ENCODE measurements around the gene KCNAB1.
"Not testable (repeated sequence)": the region's sequence is repeated elsewhere in the genome, so short reads cannot be mapped to it uniquely, and the experiment has no call there.

The KCNAB1 gene

DNA sequence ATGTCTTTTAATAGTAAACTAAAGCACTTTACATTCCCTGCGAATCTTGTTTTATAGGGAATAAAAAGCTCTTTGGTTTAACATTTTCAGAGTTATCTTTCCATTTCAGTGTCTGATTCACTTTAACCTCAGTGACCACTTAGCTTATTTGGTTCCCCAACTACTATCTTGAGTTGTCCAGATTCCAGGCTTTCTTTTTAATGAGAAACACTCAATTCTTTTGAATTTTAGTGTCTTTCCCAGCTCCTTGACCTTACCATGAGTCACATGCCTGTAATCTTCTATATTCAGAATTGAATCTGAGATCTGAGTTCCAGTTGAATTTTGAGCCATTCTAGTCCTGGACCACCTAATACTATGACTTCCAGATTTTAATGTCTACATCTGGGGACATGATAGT is 144.4 kb downstream of the KCNAB1 start:
- DNase-seq (ENCODE audit: low spot score) (no peak), FAIRE-seq (no peak)

- FAIRE-seq = no peak
- DNase-seq (ENCODE audit: low spot score) = no peak
Observed at GRCh38 chr3:156271508-156271907, 151.1 kb downstream of the KCNAB1 start.

- DNase-seq (ENCODE audit: low spot score) (no peak), FAIRE-seq (no peak)
Observed at GRCh38 chr3:156271995-156272719, 151.8 kb downstream of the KCNAB1 start.

- no peak for FAIRE-seq
- no peak for DNase-seq (ENCODE audit: low spot score)
Observed at GRCh38 chr3:156273111-156273694, 152.8 kb downstream of the KCNAB1 start.

GRCh38 chr3:156274791-156275190 is 154.4 kb downstream of the KCNAB1 start:
- FAIRE-seq = no peak

DNA sequence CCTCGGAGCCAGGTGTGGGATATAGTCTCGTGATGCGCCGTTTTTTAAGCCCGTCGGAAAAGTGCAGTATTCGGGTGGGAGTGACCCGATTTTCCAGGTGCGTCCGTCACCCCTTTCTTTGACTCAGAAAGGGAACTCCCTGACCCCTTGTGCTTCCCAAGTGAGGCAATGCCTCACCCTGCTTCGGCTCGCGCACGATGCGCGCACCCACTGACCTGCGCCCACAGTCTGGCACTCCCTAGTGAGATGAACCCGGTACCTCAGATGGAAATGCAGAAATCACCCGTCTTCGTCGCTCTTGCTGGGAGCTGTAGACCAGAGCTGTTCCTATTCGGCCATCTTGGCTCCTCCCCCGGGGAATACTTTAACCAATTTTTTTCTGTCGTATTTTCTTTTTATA is 164.3 kb downstream of the KCNAB1 start:
- DNase-seq (ENCODE audit: low spot score); FAIRE-seq: not testable (repeated sequence)

More at GRCh38 chr3:156274791-156275190, 154.4 kb downstream of the KCNAB1 start:
- DNase-seq (ENCODE audit: low spot score) = no peak

DNA sequence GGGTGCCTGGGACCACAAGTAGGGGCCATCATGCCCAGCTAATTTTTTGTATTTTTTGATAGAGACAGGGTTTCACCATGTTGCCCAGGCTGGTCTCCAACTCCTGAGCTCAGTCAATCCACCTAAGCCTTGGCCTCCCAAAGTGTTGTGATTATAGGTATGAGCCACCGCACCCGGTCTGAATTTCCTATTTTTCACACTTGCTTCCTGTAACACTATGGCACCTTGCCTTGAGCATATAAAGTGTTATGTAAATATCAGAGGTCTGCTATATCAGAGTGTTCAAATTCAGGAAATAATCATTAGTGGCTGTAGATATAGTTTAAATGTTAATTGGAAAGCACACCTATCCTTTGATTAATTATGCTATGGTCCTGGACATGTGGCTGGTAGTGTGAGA is 165.2 kb downstream of the KCNAB1 start:
- FAIRE-seq (no peak), DNase-seq (ENCODE audit: low spot score) (no peak)

GRCh38 chr3:156290924-156291271 is 170.5 kb downstream of the KCNAB1 start:
- FAIRE-seq (no peak), DNase-seq (ENCODE audit: low spot score) (no peak)

DNA sequence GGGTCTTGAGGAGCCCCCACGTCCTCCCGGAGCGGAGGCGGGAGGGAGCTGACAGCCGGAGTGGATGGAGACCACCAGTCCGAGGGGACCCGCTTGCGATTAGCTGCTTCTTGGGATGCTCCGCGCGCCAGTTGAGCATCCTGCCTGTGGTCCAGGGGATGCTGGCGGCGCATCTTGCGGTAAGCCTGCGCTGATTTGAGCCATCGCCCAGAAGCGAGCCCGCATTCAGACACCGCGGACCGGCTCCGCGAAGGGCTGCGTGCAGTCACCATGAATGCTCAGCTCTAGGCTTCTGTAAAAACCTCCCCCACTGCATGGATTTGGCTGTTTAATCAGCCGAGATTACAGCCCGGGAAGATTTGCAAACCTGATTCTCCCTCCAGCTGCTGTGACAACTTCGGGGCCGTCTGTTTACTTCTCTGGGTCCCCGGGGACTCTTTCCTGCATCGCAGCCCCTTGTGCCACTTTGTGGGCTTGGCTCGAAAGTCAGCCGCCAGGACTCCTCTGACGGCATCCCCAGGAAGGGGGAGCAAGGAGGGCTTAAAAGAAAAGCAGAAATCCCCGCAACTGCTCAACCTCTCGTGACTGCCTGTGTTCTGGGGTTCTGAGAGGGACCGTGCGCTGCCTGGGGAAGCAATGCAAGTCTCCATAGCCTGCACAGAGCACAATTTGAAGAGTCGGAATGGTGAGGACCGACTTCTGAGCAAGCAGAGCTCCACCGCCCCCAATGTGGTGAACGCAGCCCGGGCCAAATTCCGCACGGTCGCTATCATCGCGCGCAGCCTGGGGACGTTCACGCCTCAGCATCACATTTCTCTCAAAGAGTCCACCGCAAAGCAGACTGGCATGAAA is 171.1 kb downstream of the KCNAB1 start:
- FAIRE-seq (no peak), DNase-seq (ENCODE audit: low spot score) (peak; percentile 26)

DNA sequence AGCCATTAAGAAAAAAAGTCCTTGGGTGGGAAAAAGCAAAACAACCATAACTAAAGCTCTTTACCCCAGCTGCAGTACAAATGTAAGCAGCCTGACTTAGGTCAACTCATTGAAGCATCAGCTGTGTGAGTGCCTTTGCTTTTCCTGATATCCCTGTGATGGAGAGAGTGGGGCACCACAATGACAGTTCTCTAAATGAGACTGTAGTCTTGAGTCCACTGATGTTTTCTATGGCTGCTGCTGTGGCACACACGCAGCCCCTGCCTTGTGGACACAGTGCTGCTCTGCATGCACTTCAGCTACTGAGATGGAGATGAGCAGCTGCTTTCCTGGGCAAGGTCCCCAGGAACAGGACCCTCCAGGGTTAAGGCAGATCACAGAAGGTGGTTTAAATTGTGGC is 173.2 kb downstream of the KCNAB1 start:
- DNase-seq (ENCODE audit: low spot score) (no peak), FAIRE-seq (no peak)

DNA sequence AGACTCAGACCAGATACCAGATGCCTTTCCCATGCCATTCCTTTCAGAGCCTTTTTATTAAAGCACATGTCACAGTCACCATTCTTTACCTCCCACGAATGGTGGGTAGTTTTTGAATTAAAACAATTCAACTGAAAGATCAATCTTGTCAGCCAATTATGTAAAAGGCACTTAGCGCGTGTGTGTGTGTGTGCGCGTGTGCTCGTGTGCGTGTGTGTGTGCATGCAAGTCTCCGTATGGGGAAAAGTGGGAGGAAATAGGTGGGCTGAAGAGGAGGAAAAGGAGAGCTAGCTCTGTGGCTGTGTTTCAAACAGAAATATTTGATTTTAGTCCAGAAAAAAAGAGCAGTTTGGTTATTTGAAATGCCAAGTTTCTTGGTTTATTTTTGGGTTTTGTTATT is 177.2 kb downstream of the KCNAB1 start:
- no peak for DNase-seq (ENCODE audit: low spot score)
- no peak for FAIRE-seq

- DNase-seq (ENCODE audit: low spot score) (no peak), FAIRE-seq (no peak)
Observed at GRCh38 chr3:156298014-156298413, 177.6 kb downstream of the KCNAB1 start.

DNA sequence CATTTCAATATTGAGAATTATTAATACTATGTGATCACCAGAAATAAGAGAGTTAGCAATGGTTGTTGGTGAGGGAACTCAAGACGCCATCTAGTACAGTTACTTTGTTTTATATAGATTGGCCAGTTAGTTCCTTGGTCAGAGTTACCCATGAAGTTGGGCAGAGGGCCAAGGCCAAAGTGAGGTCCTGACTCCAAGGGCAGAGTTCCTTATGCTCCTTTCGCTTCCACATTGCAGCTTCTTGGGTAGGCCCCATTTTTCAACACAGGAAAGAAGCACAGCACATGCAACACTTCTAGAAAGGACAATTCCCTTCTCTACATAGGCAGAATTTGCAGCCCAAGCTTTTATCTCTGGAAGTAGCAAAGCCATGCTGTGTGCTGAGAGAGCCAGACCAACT is 178.6 kb downstream of the KCNAB1 start:
- DNase-seq (ENCODE audit: low spot score) (no peak), FAIRE-seq (no peak)

DNA sequence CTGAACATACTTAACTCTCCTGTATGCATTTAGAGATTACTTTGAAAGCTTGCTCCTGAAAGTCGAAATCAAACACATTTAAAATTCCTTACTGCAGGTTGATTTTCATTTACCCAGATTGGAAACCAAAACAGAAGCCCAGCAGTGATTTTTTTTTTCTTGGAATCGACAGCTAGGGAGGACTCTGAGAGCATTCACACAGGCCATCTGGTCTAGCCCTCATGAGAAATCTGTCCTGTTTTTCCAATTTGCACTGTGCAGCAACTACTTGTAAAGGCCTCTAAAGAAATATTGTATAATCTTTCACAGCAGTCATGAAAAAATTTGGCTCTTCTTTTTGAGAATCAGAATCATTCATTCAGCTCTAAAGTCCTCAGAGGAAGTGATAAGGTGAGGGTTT is 179.2 kb downstream of the KCNAB1 start:
- DNase-seq (ENCODE audit: low spot score) (no peak), FAIRE-seq (no peak)

- DNase-seq (ENCODE audit: low spot score) = no peak
- no peak for FAIRE-seq
Observed at GRCh38 chr3:156300371-156300770, 180.0 kb downstream of the KCNAB1 start.

DNA sequence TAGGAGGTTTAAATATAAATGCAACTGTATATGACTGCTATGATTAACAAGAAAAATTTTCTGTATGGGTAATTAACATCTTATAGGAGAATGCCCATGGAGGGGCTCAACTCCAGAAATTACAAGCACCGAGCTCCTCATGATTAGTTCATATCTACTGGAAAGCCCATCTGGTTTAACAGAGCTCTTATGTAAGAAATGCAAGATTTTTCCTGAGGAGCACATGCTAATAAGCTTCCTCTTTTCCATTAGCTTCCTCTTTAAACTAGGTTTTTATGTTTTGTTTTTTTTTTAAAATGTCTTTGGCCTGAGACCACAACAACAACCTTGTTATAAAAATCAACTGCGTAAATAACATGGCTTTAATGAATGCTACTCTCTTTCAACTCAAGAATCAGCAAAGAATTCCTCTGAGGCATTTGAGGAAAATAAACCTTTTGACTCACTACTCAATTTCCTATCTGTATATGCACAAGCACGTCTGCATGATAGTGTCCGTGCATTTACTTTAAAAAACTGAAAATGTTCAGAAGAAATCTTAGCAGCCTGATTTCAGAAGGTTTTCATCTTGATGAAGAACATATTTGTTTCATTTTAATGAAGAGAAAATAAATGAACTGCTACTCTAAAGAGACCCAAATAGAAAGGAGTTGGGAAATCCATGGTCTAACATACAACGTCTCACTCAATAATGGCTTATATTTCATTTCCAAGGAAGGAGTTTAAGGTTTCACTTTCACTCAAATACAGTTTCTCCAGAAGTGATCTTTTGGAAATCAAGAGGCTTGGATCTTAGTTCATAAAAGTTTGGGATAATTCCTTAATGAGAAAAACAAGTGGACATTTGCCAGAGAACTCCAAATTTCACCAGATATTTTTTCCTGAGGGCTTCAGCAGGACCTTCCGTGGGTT is 180.8 kb downstream of the KCNAB1 start:
- FAIRE-seq (no peak), DNase-seq (ENCODE audit: low spot score) (no peak)

- FAIRE-seq (no peak), DNase-seq (ENCODE audit: low spot score) (no peak)
Observed at GRCh38 chr3:156303001-156303707, 182.8 kb downstream of the KCNAB1 start.

DNA sequence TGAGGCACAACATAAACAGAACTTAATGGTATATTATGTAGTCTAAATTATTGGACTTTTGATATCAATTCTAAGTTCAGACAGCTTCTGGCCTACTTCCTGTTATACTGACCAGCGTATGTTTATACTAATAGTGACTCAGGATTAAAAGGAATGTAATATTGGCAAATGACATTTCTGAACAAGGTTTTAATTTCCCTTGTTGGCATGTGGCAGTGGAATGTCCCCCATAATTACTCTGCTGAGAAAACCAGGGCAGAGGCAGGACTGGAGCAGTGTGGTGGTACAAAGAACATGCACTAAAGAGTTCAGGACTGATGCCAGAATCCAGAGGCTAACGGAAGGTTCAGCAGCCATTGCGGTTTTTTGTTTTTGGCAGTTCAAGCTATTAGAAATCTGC is 184.0 kb downstream of the KCNAB1 start:
- DNase-seq (ENCODE audit: low spot score) = no peak

DNA sequence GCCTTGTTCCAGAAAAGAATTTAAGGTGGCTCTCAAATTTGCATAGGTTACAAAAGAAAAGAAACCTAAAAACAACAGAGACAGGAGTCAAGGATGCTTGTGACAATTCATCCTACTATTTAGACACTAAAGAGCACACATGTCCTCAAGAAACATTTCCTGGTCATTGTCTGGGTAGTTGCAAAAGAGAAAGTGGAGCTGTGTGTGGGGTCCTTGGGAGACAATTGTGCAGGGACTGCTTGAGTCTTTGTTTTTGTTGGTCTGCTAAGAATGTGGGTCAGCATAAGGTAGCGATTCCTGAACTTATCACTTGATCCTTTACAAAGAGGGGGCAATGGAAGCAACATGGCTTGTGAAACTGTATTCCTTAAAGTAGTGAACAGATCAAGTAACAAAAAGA is 185.3 kb downstream of the KCNAB1 start:
- FAIRE-seq (no peak), DNase-seq (ENCODE audit: low spot score) (no peak)

More for the DNA sequence above, 184.0 kb downstream of the KCNAB1 start:
- FAIRE-seq = no peak

DNA sequence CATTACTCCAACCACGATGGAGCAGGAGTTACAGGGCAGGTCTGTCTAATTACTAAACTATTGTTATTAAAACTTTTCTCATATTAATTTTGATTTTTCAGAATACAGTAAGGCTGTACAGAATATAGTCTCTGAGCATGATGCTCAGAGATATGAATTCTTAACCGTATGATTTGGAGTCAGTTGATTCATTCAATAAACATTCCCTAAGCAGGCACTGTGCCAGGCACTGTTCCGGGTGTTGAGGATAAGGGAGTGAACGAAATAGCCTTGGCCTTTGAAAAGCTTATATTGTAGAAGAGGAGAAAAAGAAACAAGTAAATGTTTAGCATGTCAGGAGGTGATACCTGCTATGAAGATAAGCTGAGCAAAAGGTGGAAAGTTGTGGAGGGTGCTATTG is 187.3 kb downstream of the KCNAB1 start:
- FAIRE-seq = no peak
- DNase-seq (ENCODE audit: low spot score) = peak; percentile 31

- FAIRE-seq = no peak
- no peak for DNase-seq (ENCODE audit: low spot score)
Observed at GRCh38 chr3:156311431-156311830, 191.1 kb downstream of the KCNAB1 start.

Data from urothelium cell line (cell line).